Epithelial cell of esophagus (primary cell): ENCODE measurements around the gene ALK.
A peak's percentile ranks its signal among the peaks of the same experiment; 100 is the strongest.

ENCODE experiments used
- DNase-seq: peaks from one replicate; pipeline ENCODE4 v3.0.0; 2010; ENCODE audit warnings: low read depth
- H3K4me3 ChIP-seq: 2 replicates; pipeline ENCODE4 v1.5.1; 2011; ENCODE audit warnings: mild to moderate bottlenecking, low read length, control low read depth
- TF ChIP-seq, protein P1 (sequence below): IDR thresholded peaks from 2 replicates; pipeline ENCODE4 v1.5.1; 2011; ENCODE audit warnings: low read depth, mild to moderate bottlenecking, low read length, control low read depth, inconsistent platforms; ENCODE audit not compliant: insufficient read depth; ENCODE audit errors: missing control alignments

Gene ALK

DNA sequence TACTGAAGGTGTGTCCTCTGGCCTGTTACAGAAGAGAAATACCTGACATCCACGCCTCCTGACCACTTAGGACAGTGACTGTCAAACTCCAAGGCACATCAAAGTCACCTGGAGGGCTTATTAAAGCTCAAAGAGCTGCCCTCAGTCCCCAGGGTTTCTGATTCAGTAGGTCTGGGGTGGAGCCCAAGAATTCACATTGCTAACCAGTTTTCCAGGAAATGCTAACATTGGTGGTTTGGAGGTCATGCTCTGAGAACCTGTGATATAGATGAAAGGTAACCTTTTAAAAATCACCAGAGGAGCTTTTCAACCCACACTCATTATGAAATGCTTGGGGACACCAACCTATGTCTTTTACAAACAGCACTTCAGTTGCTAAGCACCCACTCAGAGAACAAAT, 172.3 kb downstream of the ALK start:
- no peak overlapping the region for H3K4me3 ChIP-seq
- TF ChIP-seq, protein P1, sequence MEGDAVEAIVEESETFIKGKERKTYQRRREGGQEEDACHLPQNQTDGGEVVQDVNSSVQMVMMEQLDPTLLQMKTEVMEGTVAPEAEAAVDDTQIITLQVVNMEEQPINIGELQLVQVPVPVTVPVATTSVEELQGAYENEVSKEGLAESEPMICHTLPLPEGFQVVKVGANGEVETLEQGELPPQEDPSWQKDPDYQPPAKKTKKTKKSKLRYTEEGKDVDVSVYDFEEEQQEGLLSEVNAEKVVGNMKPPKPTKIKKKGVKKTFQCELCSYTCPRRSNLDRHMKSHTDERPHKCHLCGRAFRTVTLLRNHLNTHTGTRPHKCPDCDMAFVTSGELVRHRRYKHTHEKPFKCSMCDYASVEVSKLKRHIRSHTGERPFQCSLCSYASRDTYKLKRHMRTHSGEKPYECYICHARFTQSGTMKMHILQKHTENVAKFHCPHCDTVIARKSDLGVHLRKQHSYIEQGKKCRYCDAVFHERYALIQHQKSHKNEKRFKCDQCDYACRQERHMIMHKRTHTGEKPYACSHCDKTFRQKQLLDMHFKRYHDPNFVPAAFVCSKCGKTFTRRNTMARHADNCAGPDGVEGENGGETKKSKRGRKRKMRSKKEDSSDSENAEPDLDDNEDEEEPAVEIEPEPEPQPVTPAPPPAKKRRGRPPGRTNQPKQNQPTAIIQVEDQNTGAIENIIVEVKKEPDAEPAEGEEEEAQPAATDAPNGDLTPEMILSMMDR = no peak
- DNase-seq = peak; percentile 42

DNA sequence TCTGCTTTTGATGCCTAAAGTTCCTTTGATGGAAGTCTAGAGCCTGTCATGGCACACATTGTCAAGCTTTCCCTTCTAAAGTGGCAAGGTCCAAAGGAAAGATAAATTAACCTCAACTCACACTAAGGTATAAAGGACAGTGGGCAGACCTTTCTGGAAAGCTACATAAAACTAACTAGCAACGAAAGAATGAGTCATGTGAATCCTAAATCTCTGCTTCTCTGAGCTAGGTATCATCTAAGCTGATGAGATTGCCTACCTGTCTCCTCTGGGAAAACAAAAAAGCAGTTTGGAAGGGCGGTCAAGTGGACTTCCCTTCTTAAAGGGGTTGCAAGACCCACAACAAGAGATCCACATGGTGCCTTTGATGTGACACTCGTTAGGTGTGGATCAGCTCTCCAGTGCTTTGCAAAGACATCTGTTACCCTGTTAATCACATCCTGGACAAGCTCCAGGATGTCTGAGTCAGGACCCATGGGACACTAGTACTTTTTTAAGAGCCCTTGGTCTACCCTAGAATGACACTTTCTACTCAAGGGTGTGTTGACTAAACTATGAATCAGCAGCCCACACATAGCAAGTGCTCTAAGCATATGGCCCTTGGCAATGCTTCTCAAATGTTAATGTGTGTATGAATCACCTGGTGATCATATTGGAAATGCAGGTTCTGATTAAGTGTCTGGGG, 173.5 kb downstream of the ALK start:
- TF ChIP-seq, protein P1 = no peak
- peak; percentile 100 for DNase-seq
- H3K4me3 ChIP-seq = no peak overlapping the region

DNA sequence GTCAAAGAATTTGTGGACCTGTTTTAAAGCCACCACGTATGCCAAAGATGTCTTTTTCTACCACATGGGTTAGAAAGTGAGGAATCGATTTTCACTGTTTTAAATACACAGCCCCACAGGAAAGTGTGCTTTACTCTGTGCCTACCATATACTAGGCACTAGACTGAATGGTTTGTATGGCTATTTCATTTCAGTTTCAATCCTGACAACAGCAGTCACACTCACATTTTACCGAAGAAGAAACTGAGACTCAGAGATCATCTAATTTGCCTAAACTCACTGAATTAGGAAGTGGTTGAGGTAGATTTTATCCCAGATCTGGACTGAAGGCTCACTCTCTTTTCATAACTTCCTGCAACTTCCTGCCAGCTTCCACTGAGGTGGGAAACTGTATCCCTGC, 176.4 kb downstream of the ALK start:
- TF ChIP-seq, protein P1 = no peak
- no peak for DNase-seq
- no peak overlapping the region for H3K4me3 ChIP-seq

DNA sequence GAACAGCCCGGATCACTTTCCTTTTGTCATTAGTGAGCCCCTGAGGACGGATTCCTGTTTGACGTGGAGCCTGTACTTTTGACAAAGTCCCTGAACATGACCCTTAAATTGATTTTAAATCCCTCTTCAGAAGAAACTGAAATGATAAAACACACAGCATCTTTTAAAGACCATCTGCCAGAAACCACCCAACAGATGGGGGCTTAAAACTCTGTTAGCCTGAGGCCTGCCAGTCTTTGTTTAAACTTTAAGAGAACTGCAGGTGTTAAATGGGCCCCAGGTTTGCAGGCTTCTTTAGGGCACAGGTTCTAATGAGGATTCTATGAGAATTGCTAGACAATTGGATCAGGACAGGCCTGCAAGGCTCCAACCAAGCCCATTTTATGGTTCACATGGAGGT, 177.9 kb downstream of the ALK start:
- no peak overlapping the region for H3K4me3 ChIP-seq
- TF ChIP-seq, protein P1 = no peak
- no peak for DNase-seq

DNA sequence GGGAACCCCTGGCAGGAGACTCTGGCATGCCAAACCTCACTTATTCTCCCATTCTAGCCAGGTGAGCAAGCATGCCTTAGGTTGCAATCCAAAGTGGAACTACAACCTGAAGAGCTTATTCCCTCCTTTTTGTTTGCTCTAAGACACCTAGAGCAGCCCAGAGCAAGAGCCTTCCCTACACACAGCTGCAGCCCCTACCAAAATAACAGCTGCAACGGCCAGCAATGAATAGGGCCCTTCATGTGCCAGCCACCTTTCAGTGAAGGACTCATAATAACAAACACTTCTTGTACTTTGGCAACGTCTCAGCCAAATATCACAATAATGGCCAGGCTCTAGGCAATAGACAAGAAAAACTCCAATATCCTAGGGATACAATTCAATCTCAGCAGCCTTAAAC, 178.7 kb downstream of the ALK start:
- H3K4me3 ChIP-seq = no peak overlapping the region
- TF ChIP-seq, protein P1 = no peak
- DNase-seq = no peak

DNA sequence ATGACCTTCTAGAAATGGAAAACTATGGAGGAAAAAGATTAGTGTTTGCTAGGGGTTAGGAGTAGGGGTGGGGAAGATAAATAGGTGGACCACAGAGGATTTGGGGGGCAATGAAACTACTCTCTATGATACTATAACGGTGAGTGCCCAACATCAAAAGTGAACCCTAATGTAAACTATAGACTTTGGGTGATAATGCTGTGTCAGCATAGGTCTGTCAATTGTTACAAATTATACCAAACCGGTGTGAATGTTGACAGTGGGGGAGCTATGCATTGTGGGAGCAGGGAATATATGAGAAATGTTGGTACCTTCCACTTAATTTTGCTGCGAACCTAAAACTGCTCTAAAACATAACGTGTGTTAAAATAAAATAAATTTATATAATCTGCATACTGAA, 180.3 kb downstream of the ALK start:
- no peak overlapping the region for H3K4me3 ChIP-seq
- no peak for DNase-seq
- TF ChIP-seq, protein P1 = no peak

DNA sequence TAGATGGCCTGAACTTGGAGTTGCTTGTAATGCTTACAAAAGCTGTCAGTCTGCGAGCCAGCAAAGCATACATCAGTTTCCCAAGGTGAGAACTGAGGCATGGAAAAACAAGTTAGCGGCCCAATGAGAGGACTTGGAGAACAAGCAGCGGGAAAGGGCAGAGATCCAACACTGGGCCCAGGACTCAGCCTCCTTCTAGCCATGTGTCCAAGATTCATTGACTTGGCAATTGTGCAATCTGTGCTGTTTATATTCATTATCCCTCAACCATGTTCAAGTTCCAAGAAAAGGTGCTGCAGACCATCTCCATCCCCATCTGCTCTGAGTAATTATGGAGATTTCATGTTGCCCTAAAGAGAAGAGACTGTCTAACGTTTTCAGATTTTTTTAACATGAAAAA, 187.4 kb downstream of the ALK start:
- TF ChIP-seq, protein P1 = no peak
- DNase-seq = no peak
- no peak overlapping the region for H3K4me3 ChIP-seq
